Parathyroid adenoma (tissue), 2 donors: ENCODE data around the gene ANP32A.

Experiments
- H2AFZ ChIP-seq: fragments of 300-600 bp; sonication (generic); one replicate; pipeline ENCODE4 v1.7.0; 2017; ENCODE audit warnings: antibody characterized with exemption, mild to moderate bottlenecking
- H3K27ac ChIP-seq: fragments of 300-600 bp; sonication (generic); one replicate; pipeline ENCODE4 v1.7.0; 2017
- H3K27me3 ChIP-seq: fragments of 300-600 bp; sonication (generic); one replicate; pipeline ENCODE4 v1.7.0; 2017; ENCODE audit warnings: low read length; ENCODE audit not compliant: control insufficient read depth, insufficient read depth
- H3K36me3 ChIP-seq: fragments of 300-600 bp; sonication (generic); one replicate; pipeline ENCODE4 v1.7.0; 2017; ENCODE audit warnings: low read length; ENCODE audit not compliant: control insufficient read depth, insufficient read depth
- H3K4me1 ChIP-seq: fragments of 300-600 bp; sonication (generic); one replicate; pipeline ENCODE4 v1.7.0; 2017; ENCODE audit warnings: control low read depth
- H3K4me2 ChIP-seq: fragments of 300-600 bp; sonication (generic); one replicate; pipeline ENCODE4 v1.7.0; 2017; ENCODE audit warnings: low read length
- H3K4me3 ChIP-seq: fragments of 300-600 bp; sonication (generic); one replicate; pipeline ENCODE4 v1.7.0; 2017; ENCODE audit warnings: low read depth, low read length
- H3K79me2 ChIP-seq: fragments of 300-600 bp; sonication (generic); one replicate; pipeline ENCODE4 v1.7.0; 2017; ENCODE audit warnings: control low read depth
- H3K9ac ChIP-seq: fragments of 300-600 bp; sonication (generic); one replicate; pipeline ENCODE4 v1.7.0; 2017; ENCODE audit warnings: mild to moderate bottlenecking
- H3K9me3 ChIP-seq: fragments of 300-600 bp; sonication (generic); one replicate; pipeline ENCODE4 v1.7.0; 2017; ENCODE audit warnings: low read length; ENCODE audit not compliant: control insufficient read depth
- TF ChIP-seq, protein P1 (sequence below): fragments of 300-600 bp; sonication (generic); IDR thresholded peaks from one replicate; pipeline ENCODE4 v1.7.0; 2017; ENCODE audit warnings: antibody characterized with exemption, mild to moderate bottlenecking
- donor health status: primary hyperparathyroidism.

The ANP32A gene

DNA sequence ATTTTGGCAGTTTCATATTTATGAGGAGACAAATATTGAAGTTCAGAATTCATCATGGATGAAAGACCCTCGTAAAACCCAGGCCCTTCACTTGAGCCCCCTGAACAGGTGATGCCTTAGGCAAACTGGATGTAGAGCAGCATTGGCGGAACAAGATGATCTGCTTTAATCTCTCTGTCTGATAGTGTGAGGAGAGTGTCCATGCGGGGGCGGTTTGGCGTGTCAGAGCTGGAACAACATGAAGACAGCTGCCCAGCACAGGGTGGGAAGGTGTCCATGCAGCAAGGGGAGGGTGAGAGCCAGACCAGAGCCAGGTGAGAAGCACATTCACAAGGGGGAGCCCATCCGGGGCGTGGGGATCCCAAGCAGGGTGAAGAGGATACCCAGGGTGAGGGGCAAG lies 31.8 kb upstream of the ANP32A start:
- Histone ChIP-seq H3K9me3 (no peaks in the 10 kb centered on the region), H3K9ac (no peak overlapping the region), H2AFZ (no peak overlapping the region), H3K4me3 (no peak overlapping the region), H3K27me3 (no peaks in the 10 kb centered on the region), H3K79me2 (no peaks in the 10 kb centered on the region), H3K36me3 (no peaks in the 10 kb centered on the region), H3K4me2 (no peak overlapping the region), H3K27ac (no peak overlapping the region), H3K4me1 (no peaks in the 10 kb centered on the region)
- TF ChIP-seq, protein P1, sequence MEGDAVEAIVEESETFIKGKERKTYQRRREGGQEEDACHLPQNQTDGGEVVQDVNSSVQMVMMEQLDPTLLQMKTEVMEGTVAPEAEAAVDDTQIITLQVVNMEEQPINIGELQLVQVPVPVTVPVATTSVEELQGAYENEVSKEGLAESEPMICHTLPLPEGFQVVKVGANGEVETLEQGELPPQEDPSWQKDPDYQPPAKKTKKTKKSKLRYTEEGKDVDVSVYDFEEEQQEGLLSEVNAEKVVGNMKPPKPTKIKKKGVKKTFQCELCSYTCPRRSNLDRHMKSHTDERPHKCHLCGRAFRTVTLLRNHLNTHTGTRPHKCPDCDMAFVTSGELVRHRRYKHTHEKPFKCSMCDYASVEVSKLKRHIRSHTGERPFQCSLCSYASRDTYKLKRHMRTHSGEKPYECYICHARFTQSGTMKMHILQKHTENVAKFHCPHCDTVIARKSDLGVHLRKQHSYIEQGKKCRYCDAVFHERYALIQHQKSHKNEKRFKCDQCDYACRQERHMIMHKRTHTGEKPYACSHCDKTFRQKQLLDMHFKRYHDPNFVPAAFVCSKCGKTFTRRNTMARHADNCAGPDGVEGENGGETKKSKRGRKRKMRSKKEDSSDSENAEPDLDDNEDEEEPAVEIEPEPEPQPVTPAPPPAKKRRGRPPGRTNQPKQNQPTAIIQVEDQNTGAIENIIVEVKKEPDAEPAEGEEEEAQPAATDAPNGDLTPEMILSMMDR, result no peak

DNA sequence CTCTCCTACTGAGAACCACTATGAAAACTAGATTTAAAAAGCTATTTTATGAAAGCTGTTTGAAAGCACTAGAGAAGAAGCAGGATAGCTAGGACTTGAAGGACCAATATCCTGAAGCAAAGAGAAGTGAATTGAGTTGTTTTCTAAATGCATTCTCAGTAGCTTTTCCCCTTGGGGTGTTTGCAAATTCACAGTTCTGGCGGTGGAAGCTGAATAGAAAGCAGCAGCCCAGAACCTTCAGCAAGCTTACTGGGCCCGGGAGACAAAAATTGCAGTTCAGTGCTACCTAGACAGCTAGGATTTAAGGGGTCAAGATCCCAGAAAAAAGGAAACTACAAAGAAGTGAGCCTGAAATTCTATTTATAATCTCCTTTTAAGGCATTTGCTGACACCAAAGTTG lies 31.3 kb upstream of the ANP32A start:
- H3K4me2 ChIP-seq, result no peak overlapping the region
- no peak overlapping the region for H3K4me3 ChIP-seq
- no peaks in the 10 kb centered on the region for H3K36me3 ChIP-seq
- no peak overlapping the region for H2AFZ ChIP-seq
- no peaks in the 10 kb centered on the region for H3K27me3 ChIP-seq
- no peaks in the 10 kb centered on the region for H3K4me1 ChIP-seq
- H3K79me2 ChIP-seq, result no peaks in the 10 kb centered on the region
- H3K9ac ChIP-seq, result no peak overlapping the region
- no peak overlapping the region for H3K27ac ChIP-seq
- no peaks in the 10 kb centered on the region for H3K9me3 ChIP-seq
- TF ChIP-seq, protein P1, result no peak

DNA sequence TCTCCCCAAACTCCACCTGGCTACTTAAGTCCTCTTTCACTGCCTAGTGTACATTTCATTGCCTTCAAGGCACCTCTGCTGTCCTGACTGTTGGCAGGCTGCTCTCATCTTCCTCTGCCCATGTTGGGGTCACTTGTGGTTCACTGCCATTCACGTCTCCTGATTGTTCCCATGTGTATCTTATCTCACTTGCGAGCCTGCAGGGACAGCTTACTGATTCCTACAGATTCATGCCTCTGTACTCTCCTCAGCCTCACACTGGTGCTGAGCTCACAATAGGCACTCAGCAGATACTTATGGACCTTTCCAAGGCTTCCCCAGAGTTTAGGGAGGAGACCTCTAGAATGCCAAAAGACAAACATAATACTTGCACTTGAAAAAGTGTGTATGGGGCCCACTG lies 28.8 kb upstream of the ANP32A start:
- no peaks in the 10 kb centered on the region for H3K79me2 ChIP-seq
- H3K27ac ChIP-seq, result no peak overlapping the region
- H3K27me3 ChIP-seq, result no peaks in the 10 kb centered on the region
- TF ChIP-seq, protein P1, result no peak
- no peaks in the 10 kb centered on the region for H3K9me3 ChIP-seq
- no peak overlapping the region for H3K9ac ChIP-seq
- no peak overlapping the region for H2AFZ ChIP-seq
- H3K36me3 ChIP-seq, result no peaks in the 10 kb centered on the region
- no peak overlapping the region for H3K4me3 ChIP-seq
- H3K4me2 ChIP-seq, result no peak overlapping the region
- H3K4me1 ChIP-seq, result no peaks in the 10 kb centered on the region

DNA sequence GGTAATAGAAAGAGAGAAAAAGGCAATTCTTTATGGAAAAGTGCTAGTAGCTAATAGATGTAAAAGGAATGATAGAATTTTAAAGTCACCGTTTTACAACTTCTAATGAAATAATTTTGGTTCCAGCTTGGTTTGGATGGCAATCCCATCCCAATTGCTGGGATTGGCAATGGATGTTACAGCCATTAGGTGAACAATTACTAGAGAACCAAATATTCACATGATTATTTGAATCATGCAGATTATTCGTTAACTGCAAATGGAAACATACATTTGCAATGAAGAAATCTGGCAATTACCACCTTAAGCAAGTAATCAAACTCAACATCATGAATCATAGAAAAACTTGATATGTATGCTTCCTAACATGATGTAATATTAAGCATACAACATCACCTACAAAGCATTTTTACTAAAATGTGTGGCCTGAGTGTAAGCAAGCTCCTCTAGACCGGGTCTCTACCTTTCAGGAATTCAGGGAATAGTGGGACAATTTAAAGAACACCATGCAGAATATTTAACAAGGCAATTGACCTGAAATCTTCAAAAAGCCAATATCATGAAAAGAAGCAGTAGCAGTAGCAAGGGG lies 26.2 kb upstream of the ANP32A start:
- H3K27ac ChIP-seq, result no peak overlapping the region
- H3K4me1 ChIP-seq, result no peaks in the 10 kb centered on the region
- no peak overlapping the region for H3K9ac ChIP-seq
- no peaks in the 10 kb centered on the region for H3K9me3 ChIP-seq
- TF ChIP-seq, protein P1, result no peak
- H3K79me2 ChIP-seq, result no peaks in the 10 kb centered on the region
- no peak overlapping the region for H2AFZ ChIP-seq
- H3K4me3 ChIP-seq, result no peak overlapping the region
- H3K27me3 ChIP-seq, result no peaks in the 10 kb centered on the region
- no peak overlapping the region for H3K4me2 ChIP-seq
- H3K36me3 ChIP-seq, result no peaks in the 10 kb centered on the region

DNA sequence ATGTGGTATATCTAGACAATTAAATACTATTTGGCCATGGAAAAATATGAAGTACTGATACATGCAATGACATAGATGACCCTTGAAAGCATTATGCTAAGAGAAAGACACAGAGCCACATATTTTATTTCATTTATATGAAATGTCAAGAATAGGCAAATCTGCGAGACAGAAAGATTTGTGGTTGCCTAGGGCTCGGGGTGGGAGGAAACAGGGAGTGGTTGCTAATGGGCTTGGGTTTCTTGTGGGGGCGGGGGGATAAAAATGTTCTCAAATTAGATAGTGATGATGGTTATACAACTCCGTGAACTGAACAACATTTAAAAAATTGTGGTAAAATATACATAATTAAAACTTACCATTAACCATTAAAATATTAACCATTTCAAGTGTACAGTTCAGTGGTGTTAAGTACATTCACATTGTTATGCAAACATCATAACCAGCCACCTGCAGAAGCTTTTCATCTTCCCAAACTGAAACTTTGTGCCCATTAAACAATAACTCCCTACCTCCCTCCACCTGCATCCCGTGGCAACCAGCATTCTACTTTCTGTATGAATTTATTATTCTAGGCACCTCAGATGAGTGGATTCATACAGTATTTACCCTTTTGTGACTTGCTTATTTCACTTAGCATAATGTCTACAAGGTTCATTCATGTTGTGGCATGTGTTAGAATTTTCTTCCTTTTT lies 24.3 kb upstream of the ANP32A start:
- Histone ChIP-seq H3K36me3 (no peaks in the 10 kb centered on the region), H3K4me2 (no peak overlapping the region), H3K79me2 (no peaks in the 10 kb centered on the region), H3K4me1 (no peaks in the 10 kb centered on the region), H3K4me3 (no peak overlapping the region), H3K9ac (no peak overlapping the region), H3K27me3 (no peaks in the 10 kb centered on the region), H3K27ac (no peak overlapping the region), H2AFZ (no peak overlapping the region), H3K9me3 (no peaks in the 10 kb centered on the region)
- TF ChIP-seq, protein P1, result no peak
